ENCODE results near the gene SMR3B.

Gene SMR3B

GRCh38 chr4:70382691-70383181 lies at the start of gene SMR3B:
Gene SMR3B (plus strand): TSS chr4:70383131. CDS start chr4:70384511, 1,380 bp downstream.
- no peak for DNase-seq (ENCODE audit: low read depth)

DNA sequence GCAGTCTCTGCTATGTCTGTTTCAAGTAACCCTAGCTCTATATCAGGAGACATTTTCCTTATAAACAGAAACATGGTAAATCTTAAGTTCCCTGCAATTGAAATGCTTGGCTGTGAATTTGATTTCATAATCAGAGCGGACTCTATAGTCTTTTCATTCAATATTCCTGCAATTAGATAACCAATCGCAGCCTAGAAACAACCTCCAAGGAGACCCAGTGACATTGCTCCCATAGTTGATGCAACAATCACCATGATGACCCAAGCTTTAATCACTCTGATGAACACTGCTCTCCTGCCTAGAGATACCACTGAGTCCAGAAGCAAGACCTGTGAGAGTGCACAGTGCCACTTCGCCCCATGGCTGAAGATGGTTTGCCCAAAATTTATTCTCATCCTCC lies 48.2 kb upstream of the SMR3B start, which contains the start of gene CABS1:
TSS of gene CABS1 (plus strand) at position 301 of the 400 bp plus-strand sequence. CDS start at position 360, 59 bp downstream.
- DNase-seq (ENCODE audit: low read depth) = no peak

DNA sequence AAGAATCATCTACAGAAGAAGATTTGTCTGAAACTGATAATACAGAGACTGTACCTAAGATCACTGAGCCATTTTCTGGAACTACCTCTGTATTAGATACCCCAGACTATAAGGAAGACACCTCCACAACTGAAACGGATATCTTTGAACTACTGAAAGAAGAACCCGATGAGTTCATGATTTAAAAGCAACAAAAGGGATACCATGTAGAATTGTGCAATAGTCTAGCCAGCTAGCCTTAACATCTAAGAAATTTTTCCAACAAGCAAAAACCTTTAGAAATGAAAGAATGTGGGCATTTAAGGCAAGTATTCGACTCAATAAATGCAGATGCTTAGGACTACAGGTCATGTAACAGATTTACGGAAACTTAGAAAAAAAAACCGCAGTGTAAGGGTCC lies 46.9 kb upstream of the SMR3B start:
- DNase-seq (ENCODE audit: low read depth) = no peak

GRCh38 chr4:70337886-70338420 lies 45.0 kb upstream of the SMR3B start:
- peak; percentile 15 for DNase-seq (ENCODE audit: low read depth)

DNA sequence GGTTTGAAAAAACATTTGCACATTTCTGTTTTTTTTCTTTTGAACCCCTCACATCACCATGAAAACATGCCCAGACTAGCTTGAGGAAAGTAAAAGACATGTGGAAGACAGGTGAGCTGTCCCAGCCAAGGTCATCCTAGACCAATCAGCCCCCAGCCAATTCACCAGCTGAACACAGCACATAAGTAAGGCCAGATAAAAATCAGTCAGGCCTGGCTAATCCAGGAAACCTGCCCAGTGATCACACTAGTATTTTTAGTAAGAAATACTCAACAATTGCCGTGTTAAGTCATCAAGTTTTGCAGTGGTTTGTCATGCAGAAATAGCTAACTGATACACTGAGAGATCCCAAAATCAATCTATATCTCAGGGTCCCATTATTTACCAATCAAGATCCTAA lies 26.7 kb upstream of the SMR3B start:
- no peak for DNase-seq (ENCODE audit: low read depth)

GRCh38 chr4:70359115-70359661 lies 23.7 kb upstream of the SMR3B start:
- no peak for DNase-seq (ENCODE audit: low read depth)

DNA sequence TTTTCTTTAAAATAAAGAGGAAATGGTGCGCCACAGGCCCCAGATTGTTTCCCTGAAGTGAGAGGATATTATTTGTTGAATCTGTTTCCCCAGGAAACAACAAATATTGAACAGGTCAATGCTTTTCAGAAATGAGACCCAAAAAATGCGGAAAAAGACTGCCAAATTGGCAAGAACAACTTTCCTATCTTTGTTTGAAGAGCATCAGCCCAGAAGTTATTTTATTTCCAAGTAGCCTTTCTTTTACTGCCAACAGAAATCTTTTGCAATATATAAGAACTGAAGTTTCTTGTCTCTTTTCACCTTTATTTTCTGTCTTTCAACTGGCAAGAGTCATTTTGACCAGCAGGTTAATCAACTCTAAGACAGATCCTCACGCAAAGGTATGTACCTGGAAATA lies 22.5 kb upstream of the SMR3B start, which contains the start of gene SMR3A:
TSS of gene SMR3A (plus strand) at position 301 of the 400 bp plus-strand sequence. CDS start 1,356 bp downstream, outside the sequence.
- no peak for DNase-seq (ENCODE audit: low read depth)

DNA sequence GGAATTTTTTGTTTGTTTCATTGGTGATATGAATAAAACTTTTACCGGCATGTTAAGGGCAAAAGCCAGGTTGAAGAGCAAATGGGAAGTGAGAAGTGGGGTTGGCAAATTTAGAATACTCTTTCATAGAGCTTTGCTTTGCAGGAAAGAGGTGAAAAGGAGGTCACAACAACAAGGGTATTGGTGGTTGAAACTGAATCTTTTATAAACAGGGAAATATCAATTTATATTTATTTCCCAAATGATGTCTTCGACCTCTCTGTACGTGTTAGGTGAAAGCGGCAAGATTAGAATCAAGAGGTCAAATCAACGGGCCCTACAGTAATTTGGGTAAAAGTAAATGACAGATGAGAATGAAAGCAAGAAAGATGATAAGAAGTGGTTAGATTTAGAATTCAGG lies 18.9 kb upstream of the SMR3B start:
- no peak for DNase-seq (ENCODE audit: low read depth)

DNA sequence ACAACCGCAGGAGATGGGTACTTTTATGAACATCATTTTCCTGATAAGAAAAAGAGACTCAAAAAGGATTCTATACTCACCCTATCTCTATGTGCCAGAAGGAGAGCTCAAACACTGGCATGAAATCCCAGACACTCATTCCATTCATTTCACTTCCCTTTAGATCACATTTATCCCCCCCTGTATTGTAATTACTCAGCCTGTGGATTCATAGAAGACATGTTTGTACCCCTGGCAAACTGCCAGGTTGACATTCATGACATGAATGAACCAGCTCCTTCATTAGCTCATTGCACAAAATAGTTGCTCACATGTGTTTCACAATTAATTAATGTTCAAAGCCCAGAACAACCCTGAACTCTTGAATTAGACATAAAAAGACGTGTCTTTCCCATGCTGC lies 17.5 kb upstream of the SMR3B start:
- DNase-seq (ENCODE audit: low read depth) = peak; percentile 20

- DNase-seq (ENCODE audit: low read depth) = no peak
Measured at GRCh38 chr4:70367813-70368212, 15.1 kb upstream of the SMR3B start.

DNA sequence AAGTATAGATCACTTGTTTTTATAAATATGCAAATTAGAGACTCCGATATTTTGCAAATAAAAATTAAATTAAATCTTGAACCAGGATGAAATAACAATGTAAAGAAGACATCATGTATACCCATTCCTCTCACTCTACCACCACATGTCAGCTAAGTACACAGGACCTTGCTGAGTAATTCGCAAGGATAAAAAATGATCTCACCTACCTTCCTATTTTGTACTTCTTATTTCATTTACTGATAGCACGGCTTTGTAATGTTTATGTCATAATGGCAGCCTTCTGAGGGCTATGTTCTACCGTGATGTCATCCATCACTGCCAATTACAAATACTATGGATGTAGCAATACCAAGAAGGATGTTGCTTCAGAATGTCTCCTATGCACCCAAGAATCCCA lies 10.9 kb upstream of the SMR3B start:
- no peak for DNase-seq (ENCODE audit: low read depth)

DNA sequence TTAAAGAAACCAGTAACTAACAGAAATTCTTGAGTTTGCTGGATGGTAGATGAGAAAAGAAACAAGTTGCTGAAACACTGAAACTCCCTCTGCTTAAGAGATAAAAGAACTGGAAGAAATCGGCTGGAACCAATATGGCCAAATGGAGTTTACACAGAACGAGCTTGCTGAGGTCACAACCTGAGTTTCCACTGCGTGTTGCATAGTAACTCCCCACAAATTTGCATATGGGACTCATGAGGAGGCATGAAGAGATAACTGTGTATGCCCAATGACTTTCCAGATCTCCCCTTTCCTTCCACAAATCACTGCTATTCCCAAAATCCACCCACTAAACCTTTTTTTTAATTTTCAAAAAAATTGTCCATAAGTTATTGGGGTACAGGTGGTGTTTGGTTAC lies 10.2 kb upstream of the SMR3B start:
- no peak for DNase-seq (ENCODE audit: low read depth)

GRCh38 chr4:70380578-70380977 lies 2.4 kb upstream of the SMR3B start:
- no peak for DNase-seq (ENCODE audit: low read depth)

GRCh38 chr4:70392057-70392776 lies 9.3 kb downstream of the SMR3B start:
- no peak for DNase-seq (ENCODE audit: low read depth)

GRCh38 chr4:70397580-70397979 lies 14.6 kb downstream of the SMR3B start, which contains the start of gene OPRPN:
Gene OPRPN (plus strand): TSS chr4:70397940. CDS start chr4:70399286, 1,346 bp downstream.
- no peak for DNase-seq (ENCODE audit: low read depth)

GRCh38 chr4:70399319-70399718 lies 16.4 kb downstream of the SMR3B start:
- no peak for DNase-seq (ENCODE audit: low read depth)

GRCh38 chr4:70402762-70403161 lies 19.8 kb downstream of the SMR3B start:
- DNase-seq (ENCODE audit: low read depth) = no peak

GRCh38 chr4:70405765-70406164 lies 22.8 kb downstream of the SMR3B start:
- no peak for DNase-seq (ENCODE audit: low read depth)

GRCh38 chr4:70425306-70425705 lies 42.4 kb downstream of the SMR3B start:
- DNase-seq (ENCODE audit: low read depth) = no peak

DNA sequence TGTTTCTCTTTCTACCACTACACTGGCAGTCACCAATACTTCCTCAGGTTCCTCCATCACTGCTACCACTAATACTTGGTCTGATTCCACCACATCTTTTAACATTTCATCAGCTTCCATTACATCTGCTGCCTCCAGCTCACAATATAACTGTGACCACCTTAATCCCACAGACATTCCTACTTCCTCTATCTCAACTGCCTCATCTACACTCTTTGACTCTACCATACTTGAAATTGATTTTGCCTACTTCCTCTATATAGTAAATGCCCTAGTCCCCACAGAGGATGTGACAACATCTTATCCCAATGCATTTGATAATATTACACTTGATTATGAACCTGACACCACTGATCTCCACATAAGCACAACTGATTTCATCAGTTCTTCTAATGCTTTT lies 43.9 kb downstream of the SMR3B start:
- DNase-seq (ENCODE audit: low read depth) = no peak

DNA sequence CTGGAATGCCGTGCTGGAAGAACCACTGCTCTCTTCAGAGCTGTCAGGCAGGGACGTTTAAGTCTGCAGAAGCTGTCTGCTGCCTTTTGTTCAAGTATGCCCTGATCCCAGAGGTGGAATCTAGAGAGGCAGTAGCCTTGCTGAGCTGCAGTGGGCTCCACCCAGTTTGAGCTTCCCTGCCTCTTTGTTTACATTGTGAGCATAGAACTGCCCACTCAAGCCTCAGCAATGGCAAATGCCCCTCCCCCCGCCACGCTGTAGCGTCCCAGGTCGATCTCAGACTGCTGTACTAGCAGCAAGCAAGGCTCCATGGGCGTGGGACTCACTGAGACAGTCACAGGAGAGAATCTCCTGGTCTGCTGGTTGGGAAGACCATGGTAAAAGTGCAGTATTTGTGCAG lies 54.3 kb downstream of the SMR3B start:
- DNase-seq (ENCODE audit: low read depth) = no peak

All from HS-27A (cell line).